DMS 273 (cell line): ENCODE results near the gene KLHDC10.
"Not testable (repeated sequence)": the region's sequence is repeated elsewhere in the genome, so short reads cannot be mapped to it uniquely, and the experiment has no call there.

Experiments
- DNase-seq: peaks from one replicate; lab custom pipeline; 2025; ENCODE audit not compliant: unreplicated experiment; lab: John Stamatoyannopoulos, UW

Gene KLHDC10

GRCh38 chr7:130114776-130115175 is 44.4 kb downstream of the KLHDC10 start:
- DNase-seq: no peak

- no peak for DNase-seq
Observed at GRCh38 chr7:130118294-130118693, 48.0 kb downstream of the KLHDC10 start.

GRCh38 chr7:130118801-130119200 is 48.5 kb downstream of the KLHDC10 start:
- no peak for DNase-seq

- DNase-seq: no peak
Observed at GRCh38 chr7:130123501-130123900, 53.2 kb downstream of the KLHDC10 start.

GRCh38 chr7:130124711-130125110 is 54.4 kb downstream of the KLHDC10 start:
- no peak for DNase-seq

- not testable (repeated sequence) for DNase-seq
Observed at GRCh38 chr7:130126840-130127239, 56.5 kb downstream of the KLHDC10 start.

GRCh38 chr7:130127404-130127803 is 57.1 kb downstream of the KLHDC10 start:
- no peak for DNase-seq

- DNase-seq: no peak
Observed at GRCh38 chr7:130127821-130128317, 57.5 kb downstream of the KLHDC10 start.

- DNase-seq: no peak
Observed at GRCh38 chr7:130129011-130129411, 58.7 kb downstream of the KLHDC10 start.

- DNase-seq: no peak
Observed at GRCh38 chr7:130131191-130131834, 61.0 kb downstream of the KLHDC10 start.

- no peak for DNase-seq
Observed at GRCh38 chr7:130131964-130132875, 61.9 kb downstream of the KLHDC10 start.

GRCh38 chr7:130133029-130133782 is 62.9 kb downstream of the KLHDC10 start:
- no peak for DNase-seq

- DNase-seq: no peak
Observed at GRCh38 chr7:130134106-130134636, 63.8 kb downstream of the KLHDC10 start.

- DNase-seq: no peak
Observed at GRCh38 chr7:130134726-130135125, 64.4 kb downstream of the KLHDC10 start.

- DNase-seq: no peak
Observed at GRCh38 chr7:130135208-130136205, 65.2 kb downstream of the KLHDC10 start.

- no peak for DNase-seq
Observed at GRCh38 chr7:130136579-130137167, 66.3 kb downstream of the KLHDC10 start.

- DNase-seq: no peak
Observed at GRCh38 chr7:130137207-130137606, 66.9 kb downstream of the KLHDC10 start.

- DNase-seq: no peak
Observed at GRCh38 chr7:130139193-130139960, 69.0 kb downstream of the KLHDC10 start.
